Measurements from ENCODE around the gene TBXAS1.

TBXAS1 gene

DNA sequence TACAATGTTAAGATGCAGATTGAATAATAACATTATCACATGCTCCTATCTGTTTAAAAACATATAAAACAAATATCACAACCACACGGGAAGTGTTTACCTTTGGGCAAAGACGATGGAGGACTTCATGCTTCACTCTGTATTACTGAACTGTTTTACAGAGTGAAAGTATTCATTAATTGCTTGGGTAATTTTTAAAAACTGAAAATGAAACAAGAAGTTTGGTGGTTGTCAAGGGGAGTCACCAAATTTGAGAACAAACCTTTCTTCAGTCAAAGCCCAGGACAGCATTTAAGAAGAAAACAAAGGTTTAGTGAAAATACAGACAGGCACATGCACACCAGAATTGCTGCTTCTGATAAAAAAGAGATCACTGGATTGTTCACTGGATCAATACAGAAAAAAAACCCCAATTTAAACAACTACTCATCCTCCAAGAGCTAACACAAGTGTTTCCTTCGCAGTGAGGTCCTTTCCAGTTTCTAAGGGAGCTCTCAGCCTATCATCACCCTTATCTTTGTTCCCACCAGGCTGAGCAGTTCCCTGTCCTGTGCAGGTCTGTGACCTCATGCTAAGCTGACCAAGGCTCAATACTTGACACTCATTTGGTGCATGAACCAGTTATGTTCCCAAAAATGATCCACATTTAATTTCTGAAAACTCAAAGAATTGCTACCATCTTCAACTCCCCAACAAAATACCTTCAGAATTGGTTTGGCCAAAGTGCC, 224.9 kb downstream of the TBXAS1 start:
- DNase-seq, result peak in 1 of 2 experiments; percentile 9
- TF ChIP-seq GATA1 (IDR thresholded peaks at IDR 0.05; ENCODE audit: low read depth, low read length), result no peak
- no peak for TF ChIP-seq POLR2A (IDR thresholded peaks at IDR 0.05; ENCODE audit: low read length)

DNA sequence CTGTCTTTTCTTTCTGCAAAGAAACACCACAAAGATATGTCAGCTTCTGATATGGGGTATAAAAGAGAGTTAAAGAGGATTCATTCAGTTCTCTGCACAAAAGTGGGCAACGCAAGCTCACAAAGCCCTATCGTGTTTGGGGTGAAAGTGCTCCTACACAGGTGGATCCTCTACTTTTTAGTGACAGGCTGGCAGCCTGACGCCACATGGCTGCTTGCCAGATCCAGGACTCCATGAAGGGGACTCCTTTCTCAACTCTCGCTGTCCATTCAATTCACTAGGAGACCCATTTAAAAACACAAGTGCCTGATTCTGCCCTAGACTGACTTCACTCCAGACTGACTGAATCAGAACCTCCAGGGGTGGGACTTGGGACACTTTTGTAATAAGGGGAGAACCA, 225.7 kb downstream of the TBXAS1 start:
- TF ChIP-seq GATA1 (IDR thresholded peaks at IDR 0.05; ENCODE audit: low read depth, low read length), result no peak
- no peak for TF ChIP-seq POLR2A (IDR thresholded peaks at IDR 0.05; ENCODE audit: low read length)

DNA sequence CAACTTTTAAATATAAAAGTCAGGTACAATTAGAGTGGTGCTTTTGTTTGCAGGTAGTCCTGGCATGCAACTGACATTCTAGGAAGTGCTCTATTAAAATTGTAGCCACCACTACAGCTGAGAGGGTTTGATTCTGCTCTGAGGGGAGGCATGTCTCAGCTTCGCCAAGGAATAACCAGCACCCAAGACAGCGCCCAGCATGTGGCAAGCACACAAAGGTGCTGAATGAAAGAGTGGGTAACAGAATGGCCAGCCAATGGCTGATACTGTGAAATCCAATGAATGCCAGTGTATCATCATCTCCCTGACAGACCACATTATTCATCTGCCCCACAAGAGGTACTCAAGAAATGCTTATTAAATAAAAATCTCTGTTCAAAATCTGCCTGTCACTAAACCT, 226.8 kb downstream of the TBXAS1 start:
- DNase-seq, result no peak
- no peak for TF ChIP-seq POLR2A (IDR thresholded peaks at IDR 0.05; ENCODE audit: low read length)
- no peak for TF ChIP-seq GATA1 (IDR thresholded peaks at IDR 0.05; ENCODE audit: low read depth, low read length)

More for the DNA sequence above, 225.7 kb downstream of the TBXAS1 start:
- DNase-seq, result no peak

DNA sequence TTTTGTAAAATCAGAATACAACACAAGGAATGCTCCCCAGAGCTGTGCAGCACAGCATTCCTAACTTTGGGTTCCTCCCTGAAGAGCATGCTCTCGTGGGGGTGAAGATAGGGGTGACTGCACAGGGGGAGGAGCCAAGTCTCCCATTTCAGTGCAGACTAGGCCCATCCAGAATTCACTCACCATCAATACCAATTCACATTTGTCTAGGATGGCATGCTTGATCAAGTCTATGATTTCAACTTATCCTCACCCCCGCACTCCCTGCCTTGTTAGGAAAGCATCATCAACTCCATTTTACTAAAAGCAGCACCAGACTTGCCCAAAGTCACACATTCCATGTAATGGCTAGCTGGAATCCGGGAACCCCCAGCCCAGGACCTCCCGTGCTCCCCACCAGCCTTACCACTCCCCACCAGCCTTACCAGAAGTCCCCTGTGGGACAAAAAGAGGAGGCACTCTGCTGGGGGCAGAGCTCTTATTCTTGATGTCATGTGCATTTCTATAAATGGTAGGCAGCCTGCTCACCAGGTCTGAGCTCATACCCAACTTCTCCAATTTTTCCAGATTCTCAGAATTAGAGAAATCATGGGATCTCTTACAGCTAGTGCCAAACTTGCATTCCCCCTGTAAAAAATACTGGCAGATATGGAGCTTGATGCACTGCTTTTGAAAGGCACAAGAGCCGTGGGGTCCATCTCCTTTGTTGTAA, 227.5 kb downstream of the TBXAS1 start:
- TF ChIP-seq POLR2A (IDR thresholded peaks at IDR 0.05; ENCODE audit: low read length) (no peak), GATA1 (IDR thresholded peaks at IDR 0.05; ENCODE audit: low read depth, low read length) (no peak)

DNA sequence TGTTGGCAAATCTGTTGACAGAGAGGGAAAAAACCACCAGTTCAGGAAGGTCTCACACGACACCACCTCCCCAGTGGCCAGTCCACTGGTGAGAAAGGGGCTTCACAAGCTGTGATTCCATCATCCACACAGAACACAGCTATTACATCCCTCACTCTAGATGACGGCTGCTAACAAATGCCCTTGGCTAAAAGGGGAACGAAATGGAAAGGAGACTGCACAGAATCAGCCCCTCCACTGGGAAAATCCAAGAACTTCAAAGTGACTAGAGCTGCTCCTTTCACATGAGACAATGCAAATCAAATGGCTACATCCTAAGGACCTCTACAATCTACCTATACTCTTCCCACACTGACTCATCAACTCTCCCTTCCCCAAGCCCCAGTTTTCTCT, 228.1 kb downstream of the TBXAS1 start:
- DNase-seq, result no peak
- no peak for TF ChIP-seq POLR2A (IDR thresholded peaks at IDR 0.05; ENCODE audit: low read length)
- TF ChIP-seq GATA1 (IDR thresholded peaks at IDR 0.05; ENCODE audit: low read depth, low read length), result no peak

More for the DNA sequence above, 227.5 kb downstream of the TBXAS1 start:
- no peak for DNase-seq

DNA sequence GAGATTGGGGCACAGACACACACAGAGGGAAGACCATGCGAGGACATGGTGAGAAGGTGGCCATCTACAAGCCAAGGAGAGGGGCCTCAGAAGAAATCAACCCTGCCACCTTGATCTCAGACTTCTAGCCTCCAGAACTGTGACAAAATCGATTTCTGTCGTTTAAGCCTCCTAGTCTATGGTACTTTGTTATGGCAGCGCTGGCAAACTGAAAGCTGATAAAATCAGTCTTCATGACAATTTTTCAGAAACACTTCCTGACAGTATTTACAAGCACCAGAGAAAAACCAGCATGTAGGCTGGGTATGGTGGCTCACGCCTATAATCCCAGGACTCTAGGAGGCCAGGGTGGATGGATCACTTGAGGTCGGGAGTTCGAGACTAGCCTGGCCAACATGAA, 229.5 kb downstream of the TBXAS1 start:
- no peak for TF ChIP-seq GATA1 (IDR thresholded peaks at IDR 0.05; ENCODE audit: low read depth, low read length)
- TF ChIP-seq POLR2A (IDR thresholded peaks at IDR 0.05; ENCODE audit: low read length), result no peak

DNA sequence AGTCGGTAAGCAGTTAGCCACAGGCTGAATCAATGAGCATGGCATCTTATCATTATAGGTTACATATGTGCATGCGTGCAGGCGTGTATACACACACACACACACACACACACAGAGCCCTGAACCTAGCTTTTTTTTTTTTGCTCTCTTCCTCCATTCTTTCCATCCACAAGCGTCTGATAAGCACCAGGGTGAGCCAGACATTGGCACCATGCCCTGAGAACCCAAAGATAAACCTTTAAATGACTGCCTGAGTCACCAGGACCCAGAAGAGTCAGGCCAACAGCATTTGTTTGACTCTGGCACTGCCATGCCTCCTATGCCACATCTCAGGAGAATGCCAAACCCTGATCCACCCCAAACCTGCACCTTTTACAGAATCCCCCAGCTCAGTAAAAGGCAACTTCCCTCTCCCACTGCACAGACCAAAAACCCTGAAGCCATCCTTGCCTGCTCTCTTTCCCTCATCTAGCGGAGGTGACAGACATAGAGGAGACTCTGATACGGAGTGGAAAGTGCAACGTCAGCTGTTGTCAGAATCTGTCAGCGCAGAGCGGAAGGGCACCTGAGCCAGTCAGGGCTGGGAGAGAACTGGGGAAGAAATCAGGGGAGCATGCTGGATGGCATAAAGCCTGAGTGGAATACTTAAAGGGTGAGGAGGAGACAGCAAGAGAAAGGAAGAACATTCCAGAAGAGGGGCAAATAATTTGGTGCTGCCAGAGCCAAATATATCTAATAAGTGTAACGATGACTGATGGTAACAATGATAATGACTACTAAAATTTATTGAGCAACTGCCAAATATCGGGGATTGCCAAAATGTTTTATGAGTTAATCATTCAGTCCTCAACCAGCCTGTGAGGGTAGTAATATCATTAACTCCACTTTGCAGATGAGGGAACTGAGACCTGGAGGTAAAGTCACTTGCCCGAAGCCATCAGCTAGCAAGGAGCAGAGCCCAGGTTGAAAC, 230.5 kb downstream of the TBXAS1 start:
- DNase-seq, result peak; percentile 95 to 96
- peak; percentile 61 for TF ChIP-seq GATA1 (IDR thresholded peaks at IDR 0.05; ENCODE audit: low read depth, low read length)
- peak; percentile 15 for TF ChIP-seq POLR2A (IDR thresholded peaks at IDR 0.05; ENCODE audit: low read length)

More for the DNA sequence above, 229.5 kb downstream of the TBXAS1 start:
- DNase-seq, result no peak

DNA sequence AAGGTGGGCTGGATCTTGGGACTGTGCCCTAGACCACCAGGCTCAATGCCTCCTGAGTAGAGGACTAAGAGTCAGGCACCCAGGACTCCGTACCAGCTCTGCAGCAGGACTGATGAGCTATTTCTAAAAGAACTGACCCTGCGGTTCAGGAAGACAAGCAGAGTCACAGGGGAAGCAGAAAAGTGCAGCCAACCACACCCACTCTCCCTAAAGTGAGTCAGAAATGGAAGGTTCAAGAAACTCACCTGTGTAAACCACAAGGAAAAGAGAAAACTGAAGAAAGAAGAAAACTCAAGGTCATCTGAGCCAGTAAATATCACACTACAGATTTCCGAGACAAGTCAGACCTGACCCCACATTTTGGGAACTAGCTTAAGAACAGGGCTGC, 231.2 kb downstream of the TBXAS1 start:
- TF ChIP-seq GATA1 (IDR thresholded peaks at IDR 0.05; ENCODE audit: low read depth, low read length) (no peak), POLR2A (IDR thresholded peaks at IDR 0.05; ENCODE audit: low read length) (no peak)
- peak in 1 of 2 experiments; percentile 50 for DNase-seq

DNA sequence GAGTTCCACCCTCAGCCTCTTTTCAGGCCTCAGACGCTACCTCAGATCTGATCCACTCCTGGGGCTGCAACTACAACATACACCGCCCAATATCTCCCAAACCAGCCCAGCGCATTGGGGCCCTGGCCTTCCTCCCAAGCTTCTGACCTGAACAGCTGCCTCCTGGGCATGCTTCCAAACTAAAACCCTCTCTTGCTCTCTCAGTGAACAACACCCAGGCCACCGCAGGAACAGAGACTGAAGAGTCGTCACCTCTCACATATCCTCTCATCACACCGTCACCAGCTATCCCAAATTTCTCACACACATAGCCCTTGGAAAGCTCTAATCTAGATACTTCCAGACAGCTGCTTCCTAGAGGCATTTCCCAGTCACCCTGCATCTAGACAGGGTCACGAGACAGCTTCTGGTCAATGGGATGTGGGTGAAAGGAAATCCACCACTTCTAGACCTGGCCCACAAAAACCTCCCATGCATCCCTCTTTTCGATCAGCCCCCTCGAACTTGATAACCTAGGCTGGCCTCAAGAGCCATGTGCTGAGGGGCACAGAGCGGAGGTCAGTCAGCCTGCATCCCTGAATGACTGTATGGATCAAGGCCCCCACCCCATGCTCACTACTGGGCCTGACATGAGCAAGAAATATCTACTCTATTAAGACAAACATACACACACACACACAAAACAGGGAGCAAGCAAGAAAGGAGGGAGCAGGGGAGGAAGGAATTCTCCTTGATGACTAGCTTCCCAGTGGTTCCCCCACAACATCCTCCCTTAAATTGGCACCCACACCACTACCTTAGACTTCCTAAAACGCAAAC, 231.9 kb downstream of the TBXAS1 start:
- TF ChIP-seq POLR2A (IDR thresholded peaks at IDR 0.05; ENCODE audit: low read length), result peak; percentile 43
- no peak for TF ChIP-seq GATA1 (IDR thresholded peaks at IDR 0.05; ENCODE audit: low read depth, low read length)
- peak; percentile 83 to 89 for DNase-seq

DNA sequence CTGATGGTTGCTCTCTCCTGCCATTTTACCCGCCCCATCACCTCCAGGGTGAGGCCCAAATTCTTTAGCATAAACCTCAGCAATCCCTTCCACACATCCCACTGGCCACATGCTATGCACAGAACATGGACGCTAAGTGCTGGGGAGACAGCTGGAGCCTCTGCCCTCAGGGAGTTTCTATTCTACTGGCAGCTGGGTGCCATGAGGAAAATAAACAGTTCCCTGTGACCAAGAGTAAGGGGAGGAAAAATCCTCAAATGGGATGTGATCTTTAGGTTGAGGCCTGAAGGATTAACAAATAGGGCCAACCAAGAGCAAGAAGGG, 232.5 kb downstream of the TBXAS1 start:
- DNase-seq, result no peak
- TF ChIP-seq GATA1 (IDR thresholded peaks at IDR 0.05; ENCODE audit: low read depth, low read length) (no peak), POLR2A (IDR thresholded peaks at IDR 0.05; ENCODE audit: low read length) (no peak)

DNA sequence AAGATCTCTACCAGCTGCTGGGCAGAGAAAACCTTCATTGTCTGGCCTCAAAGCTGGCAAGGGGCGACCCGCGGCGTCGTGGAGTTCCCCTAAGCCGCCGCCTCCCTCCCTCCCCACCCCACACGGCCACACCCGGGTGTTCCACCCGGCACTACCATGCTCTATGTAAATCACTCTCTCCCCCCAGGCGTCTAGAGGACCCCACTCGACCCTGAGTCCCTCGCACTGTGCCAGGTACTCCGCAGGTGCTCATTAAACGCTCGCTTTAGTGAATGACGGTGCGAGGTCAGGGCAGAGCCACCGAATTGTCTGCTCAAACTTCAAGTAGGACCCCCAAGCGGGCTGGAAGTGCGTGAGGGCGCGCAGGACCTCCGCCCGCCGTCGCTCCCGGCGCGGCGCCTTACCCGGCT, 233.1 kb downstream of the TBXAS1 start:
- peak; percentile 50 to 61 for DNase-seq
- TF ChIP-seq POLR2A (IDR thresholded peaks at IDR 0.05; ENCODE audit: low read length) (no peak), GATA1 (IDR thresholded peaks at IDR 0.05; ENCODE audit: low read depth, low read length) (no peak)

DNA sequence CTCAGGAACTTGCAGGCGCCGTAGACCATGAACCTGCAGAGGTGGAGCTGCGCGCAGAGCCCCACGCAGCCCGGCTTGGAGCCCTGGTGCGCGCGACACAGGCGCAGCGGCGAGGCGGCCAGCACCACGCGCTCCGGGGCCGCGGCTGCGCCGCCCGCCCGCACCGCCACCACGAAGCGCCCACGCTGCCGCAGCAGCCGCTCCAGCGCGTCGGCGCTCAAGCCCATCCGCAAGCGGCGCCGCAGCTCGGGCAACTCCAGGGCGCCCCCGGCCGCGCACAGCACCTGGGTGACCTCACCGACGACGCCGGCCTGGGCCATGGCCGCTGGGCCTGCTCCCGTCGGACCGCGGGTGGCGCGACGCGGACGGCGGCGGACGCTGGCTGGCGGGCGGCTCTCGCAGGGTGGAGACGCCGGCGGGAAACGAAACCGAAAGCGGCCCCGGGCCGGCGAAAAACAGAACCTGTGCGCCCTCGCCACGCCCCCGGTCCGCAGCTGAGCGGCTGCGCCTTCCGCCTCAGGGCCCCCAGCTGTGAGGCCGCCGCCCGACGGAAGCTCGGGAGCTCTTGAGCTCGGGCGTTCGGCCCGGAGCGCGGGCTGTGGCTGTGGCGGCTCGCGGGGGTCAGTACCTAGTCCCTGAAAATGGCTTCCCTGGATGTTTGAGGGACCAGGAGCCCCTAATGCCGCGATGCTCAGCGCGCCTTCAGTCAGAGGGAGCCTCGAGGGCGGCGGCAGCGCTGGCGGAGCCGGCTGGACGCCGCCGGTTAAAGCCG, 233.7 kb downstream of the TBXAS1 start, which contains the start of gene PARP12:
Gene PARP12, minus strand, starts transcription at position 424 of the 772 bp plus-strand sequence. Its CDS starts 104 bp downstream, at position 320.
- TF ChIP-seq GATA1 (IDR thresholded peaks at IDR 0.05; ENCODE audit: low read depth, low read length), result no peak
- TF ChIP-seq POLR2A (IDR thresholded peaks at IDR 0.05; ENCODE audit: low read length), result peak; percentile 71
- peak; percentile 92 to 96 for DNase-seq

All from erythroblast (primary cell).